H1 (cell line): Measurements from ENCODE around the gene SSRP1.

Source experiments
- CTCF ChIP-seq, 3 experiments: IDR thresholded peaks; 1 replicate in 2 of 3; 2 replicates in 1 of 3; pipeline versions ENCODE4 v1.5.1 to v1.6.1; 2011; ENCODE audit warnings: low read length in 3 of 3, mild to moderate bottlenecking in 3 of 3, inconsistent platforms in 2 of 3, low read depth in 1 of 3, moderate library complexity in 1 of 3; ENCODE audit not compliant: insufficient read depth in 1 of 3; ENCODE audit errors: control extremely low read depth in 1 of 3
- EZH2 ChIP-seq: fragments of 200-600 bp; sonication (generic); IDR thresholded peaks from 2 replicates; pipeline ENCODE4 v1.7.1; 2012; ENCODE audit warnings: low read depth, mild to moderate bottlenecking, moderate library complexity, low read length, inconsistent platforms; ENCODE audit not compliant: severe bottlenecking
- GTF2F1 ChIP-seq: IDR thresholded peaks from 2 replicates; pipeline ENCODE4 v1.6.1; 2012; ENCODE audit warnings: low read depth, low read length, improper control_type of control experiment, borderline replicate concordance
- KDM5A ChIP-seq: fragments of 200-600 bp; IDR thresholded peaks from 2 replicates; pipeline ENCODE4 v1.7.1; 2012; ENCODE audit warnings: mild to moderate bottlenecking, low read length, inconsistent platforms, mixed read lengths
- PHF8 ChIP-seq: fragments of 200-600 bp; sonication (generic); conservative IDR thresholded peaks from 2 replicates; pipeline ENCODE4 v1.7.1; 2012; ENCODE audit warnings: low read depth, mild to moderate bottlenecking, inconsistent platforms, low read length, moderate library complexity
- POLR2A ChIP-seq, 2 experiments: IDR thresholded peaks; 1 replicate in 1 of 2; 2 replicates in 1 of 2; pipeline ENCODE4 v1.6.1; 2011; ENCODE audit warnings: low read depth in 2 of 2, low read length in 2 of 2, mild to moderate bottlenecking in 2 of 2; ENCODE audit errors: control extremely low read depth in 1 of 2
- POLR2AphosphoS5 ChIP-seq: IDR thresholded peaks from 2 replicates; pipeline ENCODE4 v1.6.1; 2011; ENCODE audit warnings: low read depth, low read length
- TAF1 ChIP-seq: IDR thresholded peaks from 2 replicates; pipeline ENCODE4 v1.6.1; 2011; ENCODE audit warnings: mild to moderate bottlenecking, low read depth, low read length
- TBP ChIP-seq: IDR thresholded peaks from 2 replicates; pipeline ENCODE4 v1.6.1; 2011; ENCODE audit warnings: low read depth, low read length, improper control_type of control experiment
- TF ChIP-seq, protein P1 (sequence below): IDR thresholded peaks from 2 replicates; pipeline ENCODE4 v1.6.1; 2012; ENCODE audit warnings: inconsistent platforms

GRCh38 chr11:57306161-57306876 is 29.4 kb downstream of the SSRP1 start:
- no peak for TF ChIP-seq PHF8
- no peak for TF ChIP-seq TBP
- no peak for TF ChIP-seq POLR2AphosphoS5
- TF ChIP-seq CTCF (IDR thresholded peaks at IDR 0.05; ENCODE audit: control extremely low read depth in 1 of 3, insufficient read depth in 1 of 3, low read depth in 1 of 3, low read length in 3 of 3) = no peak
- no peak for TF ChIP-seq POLR2A (IDR thresholded peaks at IDR 0.05; ENCODE audit: control extremely low read depth in 1 of 2, low read depth in 2 of 2, low read length in 2 of 2)
- no peak for TF ChIP-seq TAF1
- TF ChIP-seq, protein P1, sequence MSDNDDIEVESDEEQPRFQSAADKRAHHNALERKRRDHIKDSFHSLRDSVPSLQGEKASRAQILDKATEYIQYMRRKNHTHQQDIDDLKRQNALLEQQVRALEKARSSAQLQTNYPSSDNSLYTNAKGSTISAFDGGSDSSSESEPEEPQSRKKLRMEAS = no peak
- no peak for TF ChIP-seq GTF2F1
- TF ChIP-seq EZH2 = no peak
- no peak for TF ChIP-seq KDM5A
